HK-2 (cell line): Measurements from ENCODE around the gene KRT4.
A peak's percentile ranks its signal among the peaks of the same experiment; 100 is the strongest.

Experiments
- DNase-seq: peaks from one replicate; pipeline ENCODE4 v3.0.0-alpha.2; 2018; ENCODE audit not compliant: unreplicated experiment

Gene KRT4

GRCh38 chr12:52836491-52837412, 22.8 kb upstream of the KRT4 start:
- DNase-seq = no peak

GRCh38 chr12:52836042-52836466, 22.1 kb upstream of the KRT4 start:
- DNase-seq = peak; percentile 67

- DNase-seq = no peak
These were observed 21.5 kb upstream of the KRT4 start for GRCh38 chr12:52835271-52836041.

- DNase-seq = no peak
These were observed 20.7 kb upstream of the KRT4 start for GRCh38 chr12:52834727-52835001.

- no peak for DNase-seq
These were observed 20.2 kb upstream of the KRT4 start, which contains the start of gene KRT79 for GRCh38 chr12:52833922-52834726. Gene KRT79, minus strand, starts transcription at chr12:52834311. Its CDS starts 51 bp downstream, at chr12:52834260.

GRCh38 chr12:52832985-52833905, 19.3 kb upstream of the KRT4 start:
- DNase-seq = no peak

- DNase-seq = no peak
These were observed 18.5 kb upstream of the KRT4 start for GRCh38 chr12:52832451-52832850.

- DNase-seq = no peak
These were observed 17.3 kb upstream of the KRT4 start for GRCh38 chr12:52831251-52831650.

- DNase-seq = no peak
These were observed 16.3 kb upstream of the KRT4 start for GRCh38 chr12:52829986-52830770.

- DNase-seq = no peak
These were observed 14.7 kb upstream of the KRT4 start for GRCh38 chr12:52828591-52829021.

GRCh38 chr12:52828156-52828555, 14.2 kb upstream of the KRT4 start:
- DNase-seq = no peak

GRCh38 chr12:52827499-52828090, 13.7 kb upstream of the KRT4 start:
- DNase-seq = no peak

- no peak for DNase-seq
These were observed 12.9 kb upstream of the KRT4 start for GRCh38 chr12:52826611-52827498.

GRCh38 chr12:52825961-52826360, 12.0 kb upstream of the KRT4 start:
- no peak for DNase-seq

GRCh38 chr12:52824741-52825410, 11.0 kb upstream of the KRT4 start:
- DNase-seq = no peak

GRCh38 chr12:52823761-52824450, 10.0 kb upstream of the KRT4 start:
- DNase-seq = no peak

GRCh38 chr12:52822771-52823510, 9.0 kb upstream of the KRT4 start:
- DNase-seq = no peak
